H9 (cell line): ENCODE results near the gene PIP4K2A. TPM values are rescaled to one million over a fixed set of nuclear protein-coding genes. Genes with fewer than 3 reads are reported as not detected.
"Not testable (repeated sequence)": the region's sequence is repeated elsewhere in the genome, so short reads cannot be mapped to it uniquely, and the experiment has no call there.

ENCODE experiments used
- DNase-seq: peaks from one replicate; pipeline ENCODE4 v3.0.0-alpha.2; 2017
- H2AFZ ChIP-seq: one replicate; pipeline ENCODE4 v1.6.1; 2013; ENCODE audit warnings: mild to moderate bottlenecking, low read length, control low read depth, moderate library complexity
- H2AK5ac ChIP-seq: 2 replicates; pipeline ENCODE4 v1.6.1; 2013; ENCODE audit warnings: low read length, control low read depth, mixed read lengths; ENCODE audit not compliant: insufficient read length
- H2BK120ac ChIP-seq: one replicate; pipeline ENCODE4 v1.6.1; 2013; ENCODE audit warnings: low read depth, mild to moderate bottlenecking, low read length, control low read depth, inconsistent platforms; ENCODE audit not compliant: poor library complexity, severe bottlenecking
- H2BK12ac ChIP-seq: 2 replicates; pipeline ENCODE4 v1.6.1; 2013; ENCODE audit warnings: low read length, control low read depth, mixed read lengths, low read depth; ENCODE audit not compliant: insufficient read length
- H2BK15ac ChIP-seq: 2 replicates; pipeline ENCODE4 v1.6.1; 2013; ENCODE audit warnings: low read depth, low read length, control low read depth
- H2BK20ac ChIP-seq: one replicate; pipeline ENCODE4 v1.6.1; 2013; ENCODE audit warnings: low read depth, mild to moderate bottlenecking, low read length, control low read depth, inconsistent platforms; ENCODE audit not compliant: poor library complexity, severe bottlenecking
- H2BK5ac ChIP-seq: 2 replicates; pipeline ENCODE4 v1.6.1; 2013; ENCODE audit warnings: low read length, control low read depth, mixed read lengths; ENCODE audit not compliant: insufficient read length
- H3K14ac ChIP-seq: 2 replicates; pipeline ENCODE4 v1.6.1; 2013; ENCODE audit warnings: low read length, control low read depth; ENCODE audit not compliant: insufficient read depth
- H3K18ac ChIP-seq: 2 replicates; pipeline ENCODE4 v1.6.1; 2013; ENCODE audit warnings: low read depth, mild to moderate bottlenecking, mixed read lengths, low read length, control low read depth; ENCODE audit not compliant: insufficient read length
- H3K23ac ChIP-seq: 2 replicates; pipeline ENCODE4 v1.6.1; 2013; ENCODE audit warnings: low read length, control low read depth, mixed read lengths, low read depth; ENCODE audit not compliant: insufficient read length
- H3K23me2 ChIP-seq: 2 replicates; pipeline ENCODE4 v1.6.1; 2013; ENCODE audit warnings: low read depth, mild to moderate bottlenecking, mixed read lengths, low read length, control low read depth; ENCODE audit not compliant: insufficient read length, poor library complexity, severe bottlenecking
- H3K27ac ChIP-seq: 2 replicates; pipeline ENCODE4 v1.5.1; 2013; ENCODE audit warnings: low read length, control low read depth, mixed read lengths, low read depth; ENCODE audit not compliant: insufficient read length
- H3K27me3 ChIP-seq: 2 replicates; pipeline ENCODE4 v1.6.1; 2013; ENCODE audit warnings: low read length, control low read depth, inconsistent platforms; ENCODE audit not compliant: insufficient read depth
- H3K4ac ChIP-seq: 2 replicates; pipeline ENCODE4 v1.6.1; 2013; ENCODE audit warnings: low read depth, mild to moderate bottlenecking, control low read depth, inconsistent platforms, low read length, moderate library complexity
- H3K4me1 ChIP-seq: 2 replicates; pipeline ENCODE4 v1.6.1; 2013; ENCODE audit warnings: low read length, control low read depth, inconsistent platforms; ENCODE audit not compliant: insufficient read depth
- H3K4me2 ChIP-seq: 2 replicates; pipeline ENCODE4 v1.6.1; 2013; ENCODE audit warnings: low read length, control low read depth, mixed read lengths; ENCODE audit not compliant: insufficient read length, insufficient read depth
- H3K56ac ChIP-seq: 2 replicates; pipeline ENCODE4 v1.6.1; 2013; ENCODE audit warnings: low read depth, mild to moderate bottlenecking, mixed read lengths, low read length, control low read depth; ENCODE audit not compliant: insufficient read length
- H3K79me1 ChIP-seq: 2 replicates; pipeline ENCODE4 v1.6.1; 2013; ENCODE audit warnings: low read depth, mild to moderate bottlenecking, moderate library complexity, low read length, control low read depth, inconsistent platforms; ENCODE audit not compliant: insufficient read depth, poor library complexity, severe bottlenecking
- H3K79me2 ChIP-seq: 2 replicates; pipeline ENCODE4 v1.6.1; 2013; ENCODE audit warnings: low read length, control low read depth, inconsistent platforms; ENCODE audit not compliant: insufficient read depth
- H3K9ac ChIP-seq: 2 replicates; pipeline ENCODE4 v1.6.1; 2013; ENCODE audit warnings: low read length, control low read depth, mixed read lengths; ENCODE audit not compliant: insufficient read length; ENCODE audit errors: extremely low read depth
- H3K9me3 ChIP-seq: one replicate; pipeline ENCODE4 v1.6.1; 2013; ENCODE audit warnings: low read depth, low read length, inconsistent platforms; ENCODE audit not compliant: control insufficient read depth
- H3T11ph ChIP-seq: one replicate; pipeline ENCODE4 v1.6.1; 2013; ENCODE audit warnings: mild to moderate bottlenecking, low read length, control low read depth, inconsistent platforms
- H4K20me1 ChIP-seq: one replicate; pipeline ENCODE4 v1.6.1; 2013; ENCODE audit not compliant: control insufficient read depth, insufficient read length, insufficient read depth
- H4K5ac ChIP-seq: 2 replicates; pipeline ENCODE4 v1.6.1; 2013; ENCODE audit warnings: low read depth, mild to moderate bottlenecking, mixed read lengths, low read length, control low read depth; ENCODE audit not compliant: insufficient read length
- H4K8ac ChIP-seq: replicated peaks from 2 replicates; pipeline ENCODE4 v1.6.1; 2013; ENCODE audit warnings: low read length, control low read depth, mixed read lengths, low read depth; ENCODE audit not compliant: insufficient read length
- H4K91ac ChIP-seq: 2 replicates; pipeline ENCODE4 v1.6.1; 2013; ENCODE audit warnings: low read depth, mild to moderate bottlenecking, moderate library complexity, mixed read lengths, low read length, control low read depth; ENCODE audit not compliant: insufficient read length
- H3K27ac Mint-ChIP-seq, 3 experiments: 2 replicates in 2 of 3; 3 replicates in 1 of 3; pipeline ENCODE4 v1.8.0; 2020 to 2021; ENCODE audit warnings: mixed read lengths in 3 of 3, mild to moderate bottlenecking in 1 of 3, moderate library complexity in 1 of 3
- H3K27me3 Mint-ChIP-seq: 2 replicates; pipeline ENCODE4 v1.8.0; 2021; ENCODE audit warnings: low read depth, mild to moderate bottlenecking, moderate library complexity, mixed read lengths
- H3K36me3 Mint-ChIP-seq, 3 experiments: 2 replicates in 2 of 3; 3 replicates in 1 of 3; pipeline ENCODE4 v1.8.0; 2020 to 2021; ENCODE audit warnings: low read depth in 3 of 3, mixed read lengths in 3 of 3; ENCODE audit not compliant: insufficient read depth in 1 of 3
- H3K4me1 Mint-ChIP-seq, 2 experiments: 2 replicates each; pipeline ENCODE4 v1.8.0; 2020; ENCODE audit warnings: mixed read lengths in 2 of 2
- H3K4me3 Mint-ChIP-seq, 2 experiments: 2 replicates in 1 of 2; 3 replicates in 1 of 2; pipeline ENCODE4 v1.8.0; 2020 to 2021; ENCODE audit warnings: mild to moderate bottlenecking in 2 of 2, mixed read lengths in 2 of 2, moderate library complexity in 1 of 2
- H3K9me3 Mint-ChIP-seq, 2 experiments: 2 replicates in 1 of 2; 3 replicates in 1 of 2; pipeline ENCODE4 v1.8.0; 2020; ENCODE audit warnings: mild to moderate bottlenecking in 2 of 2, mixed read lengths in 2 of 2, moderate library complexity in 1 of 2
- WGBS: extraction: QIAGEN DNeasy Blood & Tissue Kit; methylation state at CpG from one replicate; pipeline ENCODE4 v1.1.7; 2013; ENCODE audit warnings: missing lambda C conversion rate, low lambda C conversion rate, mixed read lengths; ENCODE audit not compliant: insufficient read length; ENCODE audit errors: extremely low coverage; 5-methylcytosine and 5-hydroxymethylcytosine counted together
- total RNA-seq: library from RNA; stranded (reverse); gene quantifications from 2 replicates; pipeline ENCODE4 v1.2.1, GENCODE V29; 2021
- TF ChIP-seq, protein P1 (sequence below): fragments of 200-600 bp; sonication (generic); conservative IDR thresholded peaks from 3 replicates; pipeline ENCODE4 v1.8.0; 2021; ENCODE audit warnings: antibody characterized with exemption, mild to moderate bottlenecking

Gene PIP4K2A
- total RNA-seq, 1 experiment from 2014 or later: 33.6 TPM

DNA sequence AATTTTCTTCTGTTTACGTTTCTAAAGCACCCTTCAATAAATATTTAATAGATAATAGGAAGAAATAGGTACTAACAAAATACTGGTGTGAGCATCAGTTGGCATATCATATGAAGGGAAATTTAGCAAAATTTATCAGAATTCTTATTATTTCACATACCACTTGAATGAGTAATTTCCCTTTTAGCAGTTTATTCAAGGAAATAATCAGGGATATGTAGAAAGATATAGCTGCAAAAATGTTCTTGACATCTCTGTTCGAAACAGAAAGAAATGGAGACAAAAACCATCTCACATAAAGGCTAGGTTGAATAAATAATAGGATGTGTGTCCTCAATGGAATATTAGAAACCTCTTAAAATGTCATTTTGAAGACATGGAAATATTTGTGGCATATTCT, 35.8 kb upstream of the PIP4K2A start:
- no peaks in the 10 kb centered on the region for H3K27me3 ChIP-seq
- Mint-ChIP-seq H3K36me3 (no peaks in the 10 kb centered on the region; a peak in 1 of 7 replicates), H3K27me3 (no peaks in the 10 kb centered on the region; the same call in 1 of the 2 replicates), H3K27ac (no peak overlapping the region), H3K4me3 (no peak overlapping the region), H3K9me3 (no peaks in the 10 kb centered on the region), H3K4me1 (peaks cover 0 to 3% of the 10 kb centered on the region in 2 experiments; a peak in 3 of 4 replicates)
- H3K27ac ChIP-seq: no peak overlapping the region
- no peak overlapping the region for H3K4me2 ChIP-seq
- no peak overlapping the region for H2BK15ac ChIP-seq
- H3K23me2 ChIP-seq: no peaks in the 10 kb centered on the region
- TF ChIP-seq, protein P1, sequence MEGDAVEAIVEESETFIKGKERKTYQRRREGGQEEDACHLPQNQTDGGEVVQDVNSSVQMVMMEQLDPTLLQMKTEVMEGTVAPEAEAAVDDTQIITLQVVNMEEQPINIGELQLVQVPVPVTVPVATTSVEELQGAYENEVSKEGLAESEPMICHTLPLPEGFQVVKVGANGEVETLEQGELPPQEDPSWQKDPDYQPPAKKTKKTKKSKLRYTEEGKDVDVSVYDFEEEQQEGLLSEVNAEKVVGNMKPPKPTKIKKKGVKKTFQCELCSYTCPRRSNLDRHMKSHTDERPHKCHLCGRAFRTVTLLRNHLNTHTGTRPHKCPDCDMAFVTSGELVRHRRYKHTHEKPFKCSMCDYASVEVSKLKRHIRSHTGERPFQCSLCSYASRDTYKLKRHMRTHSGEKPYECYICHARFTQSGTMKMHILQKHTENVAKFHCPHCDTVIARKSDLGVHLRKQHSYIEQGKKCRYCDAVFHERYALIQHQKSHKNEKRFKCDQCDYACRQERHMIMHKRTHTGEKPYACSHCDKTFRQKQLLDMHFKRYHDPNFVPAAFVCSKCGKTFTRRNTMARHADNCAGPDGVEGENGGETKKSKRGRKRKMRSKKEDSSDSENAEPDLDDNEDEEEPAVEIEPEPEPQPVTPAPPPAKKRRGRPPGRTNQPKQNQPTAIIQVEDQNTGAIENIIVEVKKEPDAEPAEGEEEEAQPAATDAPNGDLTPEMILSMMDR: no peak
- no peaks in the 10 kb centered on the region for H4K20me1 ChIP-seq
- H3K18ac ChIP-seq: no peak overlapping the region
- no peak overlapping the region for H2BK20ac ChIP-seq
- no peak overlapping the region for H4K91ac ChIP-seq
- no peak overlapping the region for H3T11ph ChIP-seq
- no peak for DNase-seq
- H3K56ac ChIP-seq: no peak overlapping the region
- no peak overlapping the region for H2BK120ac ChIP-seq
- H3K9ac ChIP-seq: no peak overlapping the region
- H2AK5ac ChIP-seq: no peak overlapping the region
- H3K79me1 ChIP-seq: no peaks in the 10 kb centered on the region
- no peaks in the 10 kb centered on the region for H3K4me1 ChIP-seq
- no peak overlapping the region for H4K5ac ChIP-seq
- no CpG with 5 or more reads among the region's 2 CpGs for WGBS
- H2BK12ac ChIP-seq: no peak overlapping the region
- H3K4ac ChIP-seq: no peak overlapping the region
- no peaks in the 10 kb centered on the region for H3K79me2 ChIP-seq
- H4K8ac ChIP-seq: no peak overlapping the region
- no peak overlapping the region for H2BK5ac ChIP-seq
- no peak overlapping the region for H3K14ac ChIP-seq
- H3K23ac ChIP-seq: no peak overlapping the region
- H2AFZ ChIP-seq: no peak overlapping the region
- no peaks in the 10 kb centered on the region for H3K9me3 ChIP-seq

DNA sequence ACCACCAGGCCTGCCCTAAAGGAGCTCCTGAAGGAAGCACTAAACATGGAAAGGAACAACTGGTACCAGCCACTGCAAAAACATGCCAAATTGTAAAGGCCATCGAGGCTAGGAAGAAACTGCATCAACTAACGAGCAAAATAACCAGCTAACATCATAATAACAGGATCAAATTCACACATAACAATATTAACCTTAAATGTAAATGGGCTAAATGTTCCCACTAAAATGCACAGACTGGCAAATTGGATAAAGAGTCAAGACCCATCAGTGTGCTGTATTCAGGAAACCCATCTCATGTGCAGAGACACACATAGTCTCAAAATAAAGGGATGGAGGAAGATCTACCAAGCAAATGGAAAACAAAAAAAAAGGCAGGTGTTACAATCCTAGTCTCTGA, 30.5 kb upstream of the PIP4K2A start:
- not testable (repeated sequence) for H3K14ac ChIP-seq, H2BK12ac ChIP-seq, H3K9me3 ChIP-seq, H3K79me2 ChIP-seq, H3K4me1 ChIP-seq, H4K91ac ChIP-seq, H4K20me1 ChIP-seq, H3K27me3 Mint-ChIP-seq, H4K8ac ChIP-seq, H2BK120ac ChIP-seq, H3K36me3 Mint-ChIP-seq, H2AFZ ChIP-seq, H2BK20ac ChIP-seq, H3K79me1 ChIP-seq, H3K27ac ChIP-seq, H3K4me2 ChIP-seq, H3K4me3 Mint-ChIP-seq, H3K9me3 Mint-ChIP-seq, H4K5ac ChIP-seq, H3K56ac ChIP-seq, H3K23me2 ChIP-seq, H3K18ac ChIP-seq, DNase-seq, H2BK5ac ChIP-seq, H3K4ac ChIP-seq, H2BK15ac ChIP-seq, H3K27ac Mint-ChIP-seq, H3K4me1 Mint-ChIP-seq, H3K23ac ChIP-seq, H3T11ph ChIP-seq, H2AK5ac ChIP-seq, H3K9ac ChIP-seq, H3K27me3 ChIP-seq
- WGBS: no CpG with 5 or more reads among the region's 2 CpGs
